K562 (cell line): ENCODE data around the gene C22orf39. TPM values are rescaled to one million over a fixed set of nuclear protein-coding genes. Genes with fewer than 3 reads are reported as not detected.

Experiments used
- ELF4 ChIP-seq: fragments of 450-650 bp; formaldehyde crosslinking; IDR thresholded peaks from 2 replicates; pipeline ENCODE4 v1.4.0; 2022; ENCODE audit warnings: missing genetic modification characterization
- FOXA3 ChIP-seq, 2 experiments: fragments of 450-650 bp in 1 of 2; sonication (generic) in 1 of 2; formaldehyde crosslinking; IDR thresholded peaks in 1 of 2; conservative IDR thresholded peaks in 1 of 2; 2 replicates each; pipeline versions ENCODE4 v1.4.0 to v1.8.0; 2020 to 2022; ENCODE audit warnings: mild to moderate bottlenecking in 2 of 2, missing genetic modification reagents in 1 of 2
- KLF16 ChIP-seq: IDR thresholded peaks from 2 replicates; pipeline ENCODE4 v1.6.1; 2016; ENCODE audit warnings: antibody characterized with exemption
- MAFG ChIP-seq: fragments of 450-650 bp; conservative IDR thresholded peaks from 2 replicates; pipeline ENCODE4 v1.6.1; 2016; ENCODE audit warnings: missing genetic modification characterization, missing compliant biosample characterization
- MCM2 ChIP-seq: fragments of 450-650 bp; IDR thresholded peaks from 2 replicates; pipeline ENCODE4 v1.6.1; 2017; ENCODE audit warnings: low read depth, mild to moderate bottlenecking
- MEIS2 ChIP-seq: fragments of 450-650 bp; IDR thresholded peaks from 2 replicates; pipeline ENCODE4 v1.6.1; 2014; ENCODE audit warnings: mild to moderate bottlenecking; ENCODE audit not compliant: partially characterized antibody
- MYC ChIP-seq, 2 experiments: fragments of 250-450 bp in 1 of 2; sonication (Bioruptor Pico) in 1 of 2; IDR thresholded peaks; 2 replicates each; pipeline versions ENCODE4 v1.5.1 to v1.6.1; 2012 to 2021; ENCODE audit warnings: low read depth in 2 of 2, borderline replicate concordance in 1 of 2, improper control_type of control experiment in 1 of 2, low read length in 1 of 2, mild to moderate bottlenecking in 1 of 2, moderate library complexity in 1 of 2
- TAF1 ChIP-seq: IDR thresholded peaks from 2 replicates; pipeline ENCODE4 v1.6.1; 2011; ENCODE audit warnings: mild to moderate bottlenecking, low read length, moderate library complexity; ENCODE audit not compliant: insufficient read depth, control insufficient read depth, severe bottlenecking; ENCODE audit errors: extremely low read depth
- ZNF644 ChIP-seq: fragments of 200-800 bp; sonication (Bioruptor generic); IDR thresholded peaks from 2 replicates; pipeline ENCODE4 v1.6.1; 2016; ENCODE audit warnings: low read depth, missing genetic modification characterization, missing compliant biosample characterization
- ZNF77 ChIP-seq: fragments of 250-450 bp; sonication (Bioruptor Pico); IDR thresholded peaks from 2 replicates; pipeline ENCODE4 v1.5.0; 2020
- polyA plus RNA-seq, 8 experiments: library from polyadenylated mRNA; depleted of rRNA in 4 of 8; stranded (reverse) in 5 of 8; unstranded in 3 of 8; fragments of >200 nt; fragmentation: Nextera tagmentation in 2 of 8; fragmentation: Illumina TruSeq in 1 of 8; extraction: Ambion mirVana in 2 of 8; extraction: Trizol in 1 of 8; gene quantifications; 2 replicates each; pipeline versions ENCODE4 v1.2.1 to v1.2.3, GENCODE V29; 2011 to 2014; ENCODE audit warnings: inconsistent platforms in 1 of 8, missing spikeins in 1 of 8
- total RNA-seq, 7 experiments: library from RNA; depleted of rRNA in 6 of 7; stranded (reverse); fragments of >200 nt in 6 of 7; fragmentation: Illumina TruSeq in 2 of 7; extraction: Trizol in 2 of 7; gene quantifications; 2 replicates each; pipeline versions ENCODE4 v1.2.1 to v1.2.3, GENCODE V29; 2011 to 2021; ENCODE audit warnings: low replicate concordance in 1 of 7
- TF ChIP-seq, protein P1 (sequence below), 2 experiments: fragments of 250-450 bp in 1 of 2; fragments of 450-650 bp in 1 of 2; sonication (Bioruptor Pico) in 1 of 2; IDR thresholded peaks; 2 replicates each; pipeline versions ENCODE4 v1.6.1 to v1.8.0; 2016 to 2021; ENCODE audit warnings: mild to moderate bottlenecking in 2 of 2, moderate library complexity in 2 of 2, missing compliant biosample characterization in 1 of 2, missing genetic modification characterization in 1 of 2
- TF ChIP-seq, protein P2 (sequence below): fragments of 250-450 bp; sonication (Bioruptor Pico); IDR thresholded peaks from 2 replicates; pipeline ENCODE4 v1.8.0; 2022; ENCODE audit warnings: inconsistent platforms, mild to moderate bottlenecking, moderate library complexity, borderline replicate concordance
- TF ChIP-seq, protein P3 (sequence below), 3 experiments: IDR thresholded peaks in 2 of 3; conservative IDR thresholded peaks in 1 of 3; 2 replicates each; pipeline ENCODE4 v1.5.1; 2011 to 2012; ENCODE audit warnings: low read length in 3 of 3, mild to moderate bottlenecking in 3 of 3, control low read depth in 2 of 3, improper control_type of control experiment in 1 of 3, inconsistent platforms in 1 of 3, low read depth in 1 of 3, mixed read lengths in 1 of 3, moderate library complexity in 1 of 3; ENCODE audit not compliant: insufficient read depth in 2 of 3
- TF ChIP-seq, protein P4 (sequence below): fragments of 200-800 bp; sonication (Bioruptor generic); IDR thresholded peaks from 2 replicates; pipeline ENCODE4 v1.6.1; 2017; ENCODE audit warnings: missing genetic modification characterization, missing compliant biosample characterization
- TF ChIP-seq, protein P5 (sequence below): sonication (generic); formaldehyde crosslinking; IDR thresholded peaks from 2 replicates; pipeline ENCODE4 v1.8.0; 2022; ENCODE audit warnings: mild to moderate bottlenecking, missing genetic modification reagents, borderline replicate concordance

The C22orf39 gene
- total and polyA plus RNA-seq, 9 of the 15 experiments (the other 6 are each of a cell fraction or from before 2014, with no cell fraction given), result 20.4 to 139 (median 66.8) TPM

DNA sequence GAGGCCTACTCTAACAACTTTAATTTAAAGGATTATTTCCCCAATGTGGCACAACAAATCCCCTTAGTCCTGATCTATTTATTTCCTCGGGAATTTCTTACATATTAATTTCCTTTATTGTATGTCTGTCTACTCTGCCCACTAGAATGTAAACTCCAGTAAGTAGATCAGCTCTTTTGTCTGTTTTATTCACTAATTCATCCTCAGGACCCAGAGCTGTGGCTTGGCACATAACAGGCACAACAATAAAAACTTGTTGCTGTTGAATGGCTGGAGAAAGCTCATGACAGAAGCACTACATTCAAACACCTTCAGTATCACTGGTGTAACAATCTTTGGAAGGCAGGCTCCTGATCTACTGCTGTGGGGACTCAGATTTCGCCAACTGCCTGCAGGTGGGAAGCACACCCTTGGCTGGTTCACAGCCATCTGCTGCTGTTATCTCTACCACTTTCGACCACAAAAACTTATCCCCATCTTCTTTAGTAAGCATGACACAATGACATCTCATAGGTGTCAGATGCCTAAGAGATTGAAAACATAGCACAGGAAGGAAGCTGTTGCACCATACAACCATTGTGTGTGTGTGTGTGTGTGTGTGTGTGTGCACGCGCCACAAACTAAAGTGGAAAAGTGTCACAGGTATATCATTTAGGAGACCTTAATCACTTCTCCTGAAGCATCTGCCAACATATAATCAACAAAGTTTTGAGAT lies 27.9 kb downstream of the C22orf39 start (continued):
- TF ChIP-seq, protein P1, sequence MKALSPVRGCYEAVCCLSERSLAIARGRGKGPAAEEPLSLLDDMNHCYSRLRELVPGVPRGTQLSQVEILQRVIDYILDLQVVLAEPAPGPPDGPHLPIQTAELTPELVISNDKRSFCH (CRISPR knock-in tag; IDR thresholded peaks at IDR 0.05), result no peak
- TF ChIP-seq, protein P1 (tag; IDR thresholded peaks at IDR 0.05), result no peak
- TF ChIP-seq ELF4 (peak; percentile 70), ZNF644 (tag) (peak; percentile 96), TAF1 (no peak), MYC (IDR thresholded peaks at IDR 0.05; ENCODE audit: low read depth, low read length) (peak; percentile 82; the same call in 1 of the 2 replicates), MYC (CRISPR knock-in tag; IDR thresholded peaks at IDR 0.05; ENCODE audit: borderline replicate concordance, low read depth) (no peak), FOXA3 (CRISPR knock-in tag; conservative IDR thresholded peaks at IDR 0.05 in 1 of 2, IDR thresholded peaks at IDR 0.05 in 1 of 2) (peak in 1 of 2 experiments; percentile 54; a peak in 2 of 4 replicates), MAFG (tag) (peak; percentile 12), ZNF77 (CRISPR knock-in tag) (no peak; the same call in 1 of the 2 replicates), MCM2 (no peak), KLF16 (peak; percentile 99), MEIS2 (peak; percentile 90)
- TF ChIP-seq, protein P2, sequence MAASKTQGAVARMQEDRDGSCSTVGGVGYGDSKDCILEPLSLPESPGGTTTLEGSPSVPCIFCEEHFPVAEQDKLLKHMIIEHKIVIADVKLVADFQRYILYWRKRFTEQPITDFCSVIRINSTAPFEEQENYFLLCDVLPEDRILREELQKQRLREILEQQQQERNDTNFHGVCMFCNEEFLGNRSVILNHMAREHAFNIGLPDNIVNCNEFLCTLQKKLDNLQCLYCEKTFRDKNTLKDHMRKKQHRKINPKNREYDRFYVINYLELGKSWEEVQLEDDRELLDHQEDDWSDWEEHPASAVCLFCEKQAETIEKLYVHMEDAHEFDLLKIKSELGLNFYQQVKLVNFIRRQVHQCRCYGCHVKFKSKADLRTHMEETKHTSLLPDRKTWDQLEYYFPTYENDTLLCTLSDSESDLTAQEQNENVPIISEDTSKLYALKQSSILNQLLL (CRISPR knock-in tag), result no peak
- TF ChIP-seq, protein P3, sequence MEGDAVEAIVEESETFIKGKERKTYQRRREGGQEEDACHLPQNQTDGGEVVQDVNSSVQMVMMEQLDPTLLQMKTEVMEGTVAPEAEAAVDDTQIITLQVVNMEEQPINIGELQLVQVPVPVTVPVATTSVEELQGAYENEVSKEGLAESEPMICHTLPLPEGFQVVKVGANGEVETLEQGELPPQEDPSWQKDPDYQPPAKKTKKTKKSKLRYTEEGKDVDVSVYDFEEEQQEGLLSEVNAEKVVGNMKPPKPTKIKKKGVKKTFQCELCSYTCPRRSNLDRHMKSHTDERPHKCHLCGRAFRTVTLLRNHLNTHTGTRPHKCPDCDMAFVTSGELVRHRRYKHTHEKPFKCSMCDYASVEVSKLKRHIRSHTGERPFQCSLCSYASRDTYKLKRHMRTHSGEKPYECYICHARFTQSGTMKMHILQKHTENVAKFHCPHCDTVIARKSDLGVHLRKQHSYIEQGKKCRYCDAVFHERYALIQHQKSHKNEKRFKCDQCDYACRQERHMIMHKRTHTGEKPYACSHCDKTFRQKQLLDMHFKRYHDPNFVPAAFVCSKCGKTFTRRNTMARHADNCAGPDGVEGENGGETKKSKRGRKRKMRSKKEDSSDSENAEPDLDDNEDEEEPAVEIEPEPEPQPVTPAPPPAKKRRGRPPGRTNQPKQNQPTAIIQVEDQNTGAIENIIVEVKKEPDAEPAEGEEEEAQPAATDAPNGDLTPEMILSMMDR (IDR thresholded peaks at IDR 0.05 in 2 of 3, conservative IDR thresholded peaks at IDR 0.05 in 1 of 3; ENCODE audit: insufficient read depth in 2 of 3, low read depth in 1 of 3, low read length in 3 of 3), result peak in 1 of 3 experiments; percentile 19; a peak in 2 of 6 replicates
- TF ChIP-seq, protein P4, sequence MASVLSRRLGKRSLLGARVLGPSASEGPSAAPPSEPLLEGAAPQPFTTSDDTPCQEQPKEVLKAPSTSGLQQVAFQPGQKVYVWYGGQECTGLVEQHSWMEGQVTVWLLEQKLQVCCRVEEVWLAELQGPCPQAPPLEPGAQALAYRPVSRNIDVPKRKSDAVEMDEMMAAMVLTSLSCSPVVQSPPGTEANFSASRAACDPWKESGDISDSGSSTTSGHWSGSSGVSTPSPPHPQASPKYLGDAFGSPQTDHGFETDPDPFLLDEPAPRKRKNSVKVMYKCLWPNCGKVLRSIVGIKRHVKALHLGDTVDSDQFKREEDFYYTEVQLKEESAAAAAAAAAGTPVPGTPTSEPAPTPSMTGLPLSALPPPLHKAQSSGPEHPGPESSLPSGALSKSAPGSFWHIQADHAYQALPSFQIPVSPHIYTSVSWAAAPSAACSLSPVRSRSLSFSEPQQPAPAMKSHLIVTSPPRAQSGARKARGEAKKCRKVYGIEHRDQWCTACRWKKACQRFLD (CRISPR knock-in tag), result peak; percentile 98
- TF ChIP-seq, protein P5, sequence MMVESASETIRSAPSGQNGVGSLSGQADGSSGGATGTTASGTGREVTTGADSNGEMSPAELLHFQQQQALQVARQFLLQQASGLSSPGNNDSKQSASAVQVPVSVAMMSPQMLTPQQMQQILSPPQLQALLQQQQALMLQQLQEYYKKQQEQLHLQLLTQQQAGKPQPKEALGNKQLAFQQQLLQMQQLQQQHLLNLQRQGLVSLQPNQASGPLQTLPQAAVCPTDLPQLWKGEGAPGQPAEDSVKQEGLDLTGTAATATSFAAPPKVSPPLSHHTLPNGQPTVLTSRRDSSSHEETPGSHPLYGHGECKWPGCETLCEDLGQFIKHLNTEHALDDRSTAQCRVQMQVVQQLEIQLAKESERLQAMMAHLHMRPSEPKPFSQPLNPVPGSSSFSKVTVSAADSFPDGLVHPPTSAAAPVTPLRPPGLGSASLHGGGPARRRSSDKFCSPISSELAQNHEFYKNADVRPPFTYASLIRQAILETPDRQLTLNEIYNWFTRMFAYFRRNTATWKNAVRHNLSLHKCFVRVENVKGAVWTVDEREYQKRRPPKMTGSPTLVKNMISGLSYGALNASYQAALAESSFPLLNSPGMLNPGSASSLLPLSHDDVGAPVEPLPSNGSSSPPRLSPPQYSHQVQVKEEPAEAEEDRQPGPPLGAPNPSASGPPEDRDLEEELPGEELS (CRISPR knock-in tag), result no peak
